GM19468 (cell line): ENCODE data around the gene PLCB1.
"Not testable (repeated sequence)": the region's sequence is repeated elsewhere in the genome, so short reads cannot be mapped to it uniquely, and the experiment has no call there.

Source experiments
- ATAC-seq: cut with Tn5 transposase; IDR thresholded peaks from one replicate; pipeline ENCODE4 v1.9.1; 2021; ENCODE audit warnings: mild to moderate bottlenecking, moderate library complexity, moderate number of reproducible peaks; ENCODE audit not compliant: unreplicated experiment; ENCODE audit errors: extremely low read depth

Gene PLCB1

GRCh38 chr20:8131598-8132483, at the start of gene PLCB1:
TSS of gene PLCB1 (plus strand) at chr20:8132266. CDS start at chr20:8132652, 386 bp downstream.
- ATAC-seq: no peak

GRCh38 chr20:8082989-8083388, 49.1 kb upstream of the PLCB1 start:
- ATAC-seq: no peak

- ATAC-seq: no peak
These were observed 42.4 kb upstream of the PLCB1 start for GRCh38 chr20:8089668-8090067.

DNA sequence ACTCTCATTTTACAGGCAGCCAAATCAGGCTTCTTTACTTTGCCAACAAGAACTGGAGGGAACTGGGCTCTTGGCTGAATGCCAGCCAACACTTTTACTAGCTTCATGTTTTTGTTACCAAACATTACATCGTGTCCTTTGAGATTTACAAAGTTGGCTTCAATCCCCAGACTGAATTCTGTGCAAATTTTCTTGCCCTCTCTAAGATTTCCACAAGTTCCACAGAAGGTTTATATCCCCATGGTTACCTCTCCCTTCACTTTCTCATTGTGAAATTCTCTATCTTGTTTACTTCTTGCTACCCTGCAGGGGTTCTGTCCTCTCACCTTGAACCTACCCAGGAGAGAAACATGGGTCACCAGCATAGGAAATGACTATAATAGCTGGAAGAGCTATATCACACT, 37.6 kb upstream of the PLCB1 start:
- ATAC-seq: no peak

- ATAC-seq: no peak
These were observed 37.2 kb upstream of the PLCB1 start for GRCh38 chr20:8094850-8095249.

DNA sequence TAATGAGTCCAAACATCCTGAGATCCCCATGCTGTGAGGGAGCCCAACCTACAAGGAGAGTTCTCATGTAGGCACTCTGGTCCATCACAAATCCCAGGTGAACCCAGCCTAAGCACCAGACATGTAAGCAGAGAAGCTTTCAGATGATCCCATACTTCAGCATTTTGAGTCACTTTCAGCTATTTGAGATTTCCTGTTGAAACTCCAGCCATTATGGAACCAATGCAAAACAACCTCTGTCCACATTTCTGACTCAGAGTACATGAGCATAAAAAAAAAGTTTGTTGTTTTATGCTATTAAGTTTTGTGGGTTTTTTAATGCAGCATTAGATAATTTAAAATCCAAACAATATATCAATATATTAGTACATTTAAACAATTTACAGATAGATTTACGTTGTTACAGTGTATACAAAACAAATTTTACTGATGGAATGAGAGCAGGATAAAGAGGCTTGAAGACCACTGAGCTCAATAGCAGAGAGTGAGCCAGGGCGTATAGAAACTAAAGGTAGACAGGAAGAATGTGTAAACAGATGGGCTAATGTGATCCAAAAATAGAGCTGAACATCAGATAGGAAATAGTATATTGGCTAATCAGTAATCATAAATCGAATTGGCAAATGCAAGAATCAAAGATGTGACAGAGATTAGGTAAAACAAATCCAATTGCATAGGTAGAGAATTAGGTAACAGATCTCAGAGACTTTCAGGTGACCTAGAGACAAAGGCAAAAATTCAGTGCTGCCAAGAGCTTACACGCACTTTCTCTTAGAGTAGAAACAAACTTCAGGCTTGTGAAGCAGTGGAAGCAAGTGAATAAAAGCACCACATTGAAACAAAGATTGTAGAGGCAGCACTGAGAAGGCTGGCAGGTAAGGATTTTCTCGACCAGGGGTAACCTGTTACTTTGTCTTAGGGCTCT, 36.2 kb upstream of the PLCB1 start:
- ATAC-seq: no peak

GRCh38 chr20:8097307-8097706, 34.8 kb upstream of the PLCB1 start:
- ATAC-seq: peak; percentile 48

DNA sequence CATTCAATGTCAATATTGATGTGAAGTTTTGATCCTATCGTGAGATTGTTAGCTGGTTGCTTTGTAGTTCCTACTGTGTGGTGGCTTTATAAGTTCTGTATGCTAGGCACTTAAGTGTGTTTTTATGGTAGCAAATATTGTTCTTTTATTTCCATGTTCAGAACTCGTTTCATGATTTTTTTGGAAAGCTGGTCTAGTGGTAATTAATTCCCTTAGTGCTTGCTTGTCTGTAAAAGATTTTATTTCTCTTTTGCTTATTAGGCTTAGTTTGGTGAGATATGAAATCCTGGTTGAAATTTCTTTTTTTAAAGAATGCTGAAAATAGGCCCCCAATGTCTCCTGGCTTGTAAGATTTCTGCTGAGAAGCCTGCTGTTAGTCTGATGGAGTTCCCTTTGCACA, 27.8 kb upstream of the PLCB1 start:
- no peak for ATAC-seq

DNA sequence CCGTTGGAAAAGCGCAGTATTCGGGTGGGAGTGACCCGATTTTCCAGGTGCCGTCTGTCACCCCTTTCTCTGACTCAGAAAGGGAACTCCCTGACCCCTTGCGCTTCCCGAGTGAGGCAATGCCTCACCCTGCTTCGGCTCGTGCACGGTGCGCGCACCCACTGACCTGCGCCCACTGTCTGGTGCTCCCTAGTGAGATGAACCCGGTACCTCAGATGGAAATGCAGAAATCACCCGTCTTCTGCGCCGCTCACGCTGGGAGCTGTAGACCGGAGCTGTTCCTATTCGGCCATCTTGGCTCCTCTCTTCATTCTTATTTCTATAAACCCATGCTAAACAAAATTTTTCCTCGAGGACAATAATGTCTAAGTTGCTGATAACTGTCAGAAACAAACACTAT, 17.5 kb upstream of the PLCB1 start:
- ATAC-seq: not testable (repeated sequence)

DNA sequence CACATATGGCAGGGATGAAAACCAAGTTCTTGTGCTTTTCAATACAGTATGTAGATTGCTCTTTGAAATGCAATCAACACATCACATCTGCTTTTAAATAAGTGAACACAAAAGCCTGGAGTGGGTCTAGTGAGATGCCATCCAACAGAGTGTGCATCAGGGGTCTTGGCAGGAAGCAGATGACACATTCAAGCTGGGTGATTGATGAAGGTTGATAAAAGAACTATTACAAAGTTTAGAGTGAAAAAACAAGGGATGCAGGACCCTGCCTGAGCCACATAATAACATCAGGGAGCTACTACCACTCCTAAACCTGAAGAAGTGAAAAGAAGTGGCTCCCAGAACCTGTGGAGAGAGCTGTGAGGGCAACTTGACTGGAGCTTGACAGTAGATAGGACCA, 16.6 kb upstream of the PLCB1 start:
- no peak for ATAC-seq

GRCh38 chr20:8116067-8116811, 15.8 kb upstream of the PLCB1 start:
- ATAC-seq: no peak

DNA sequence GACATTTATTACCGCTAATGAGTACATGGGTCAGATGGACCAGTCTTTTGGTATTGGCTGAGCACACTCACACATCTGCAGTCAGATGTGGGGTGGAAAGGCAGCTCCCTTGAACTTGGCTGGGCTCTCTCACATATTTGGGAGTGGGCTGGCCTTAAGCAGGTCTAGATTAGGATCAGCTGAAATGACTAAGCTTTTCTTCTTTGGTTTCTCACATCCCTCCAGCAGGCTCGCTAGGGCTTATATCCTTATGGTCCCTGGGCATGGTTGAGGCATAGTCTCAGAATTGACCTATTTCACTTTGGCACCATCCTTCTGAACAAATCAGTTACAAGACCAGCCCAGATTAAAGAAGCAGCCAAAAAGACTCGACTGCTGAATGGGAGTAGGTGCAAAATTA, 14.4 kb upstream of the PLCB1 start:
- ATAC-seq: no peak

DNA sequence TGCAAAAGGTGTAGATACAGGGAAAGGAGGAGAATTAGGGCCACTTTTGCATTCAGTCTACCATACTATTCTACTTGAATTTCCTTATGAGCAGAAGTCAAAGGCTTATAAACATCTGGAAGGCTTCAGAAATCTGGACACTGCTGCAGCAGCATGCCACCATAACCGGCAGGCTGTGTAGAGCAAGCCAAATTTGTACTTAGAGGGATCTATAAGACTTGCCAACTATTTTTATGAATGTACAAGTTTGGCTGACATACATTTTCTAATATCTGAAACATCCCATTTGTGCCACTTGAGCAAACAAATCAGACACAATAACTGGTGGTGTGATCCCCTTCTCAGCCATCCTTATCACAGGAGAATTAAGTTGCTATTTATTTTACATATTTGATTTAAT, 14.0 kb upstream of the PLCB1 start:
- ATAC-seq: no peak

GRCh38 chr20:8118760-8119159, 13.3 kb upstream of the PLCB1 start:
- ATAC-seq: no peak

DNA sequence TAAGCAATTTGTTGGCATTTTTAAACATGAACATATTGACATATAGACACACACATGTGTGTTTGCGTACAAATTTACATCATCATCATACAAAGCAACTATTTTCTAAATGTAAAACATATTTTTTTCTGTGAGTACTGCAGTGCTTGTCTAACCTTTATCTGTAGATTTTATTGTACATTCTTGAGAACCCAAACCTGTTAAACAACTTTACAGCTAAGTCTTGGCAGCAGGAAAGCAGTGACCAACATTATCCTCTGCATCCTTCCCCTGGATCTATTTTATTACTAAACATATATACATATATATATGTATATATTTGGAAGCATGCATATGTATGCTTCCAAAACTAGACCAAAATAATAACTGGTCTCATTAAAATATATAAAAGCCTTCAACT, 10.4 kb upstream of the PLCB1 start:
- ATAC-seq: no peak

DNA sequence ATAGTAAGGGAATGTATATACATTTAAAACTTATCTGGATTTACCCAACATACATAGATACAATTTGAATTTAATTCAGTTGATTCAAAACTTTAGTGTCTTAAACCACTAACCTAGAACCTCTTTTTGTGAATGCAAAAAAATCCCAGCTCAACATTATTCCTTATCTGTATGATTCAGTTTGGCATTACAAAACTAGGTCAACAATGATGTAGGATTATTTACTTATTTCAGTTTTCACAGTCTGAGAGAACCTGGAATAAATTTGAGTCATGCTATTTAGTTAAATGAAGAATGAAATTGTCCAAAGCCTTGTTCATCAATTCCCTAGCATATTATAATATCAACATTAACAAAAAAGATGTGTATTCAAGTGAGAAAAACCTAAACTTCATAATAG, 7.4 kb upstream of the PLCB1 start:
- ATAC-seq: no peak

DNA sequence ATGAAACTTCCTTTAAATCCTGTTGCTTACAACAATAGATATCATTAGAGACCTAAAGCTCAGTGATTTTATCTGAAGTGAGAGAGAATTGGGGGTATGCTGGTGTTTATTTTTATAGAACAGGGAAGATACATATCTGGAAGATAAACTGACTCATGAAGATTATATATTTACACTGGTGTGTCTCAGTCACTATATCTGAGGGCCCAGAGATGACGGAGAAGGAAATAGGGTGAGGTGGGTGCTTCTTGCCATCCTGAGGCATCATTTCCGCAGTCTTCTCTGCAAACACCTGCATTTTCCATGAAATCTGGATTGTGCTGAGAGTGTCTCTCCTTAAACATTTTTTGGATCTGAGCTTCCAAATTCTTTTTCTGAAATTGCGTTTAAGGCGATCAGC, 5.9 kb upstream of the PLCB1 start:
- no peak for ATAC-seq

DNA sequence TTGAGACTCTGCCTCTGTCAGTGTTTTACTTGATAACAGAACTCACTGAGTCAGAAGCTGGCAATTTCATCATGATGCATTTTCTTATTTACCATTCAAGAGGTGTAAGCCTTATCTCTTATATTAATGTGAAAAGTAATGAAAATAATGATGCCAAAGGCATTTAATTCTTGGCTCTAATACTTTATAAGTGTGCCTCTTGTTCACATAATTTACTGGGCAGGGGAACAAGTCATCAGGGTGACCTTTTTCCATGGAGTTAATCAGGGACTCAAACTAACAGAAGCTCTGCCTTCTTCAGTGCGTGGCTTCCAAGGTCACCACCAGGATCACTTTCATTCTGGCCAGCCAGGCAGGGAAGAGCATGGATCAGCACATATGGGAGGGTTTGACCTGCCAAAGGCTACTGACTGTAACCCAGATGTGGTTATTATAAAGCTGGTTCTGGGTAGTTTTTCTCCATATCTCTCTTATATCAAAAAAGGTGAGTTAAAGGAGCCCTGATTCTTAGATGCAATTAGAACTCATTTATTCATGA, 5.2 kb upstream of the PLCB1 start:
- ATAC-seq: no peak

DNA sequence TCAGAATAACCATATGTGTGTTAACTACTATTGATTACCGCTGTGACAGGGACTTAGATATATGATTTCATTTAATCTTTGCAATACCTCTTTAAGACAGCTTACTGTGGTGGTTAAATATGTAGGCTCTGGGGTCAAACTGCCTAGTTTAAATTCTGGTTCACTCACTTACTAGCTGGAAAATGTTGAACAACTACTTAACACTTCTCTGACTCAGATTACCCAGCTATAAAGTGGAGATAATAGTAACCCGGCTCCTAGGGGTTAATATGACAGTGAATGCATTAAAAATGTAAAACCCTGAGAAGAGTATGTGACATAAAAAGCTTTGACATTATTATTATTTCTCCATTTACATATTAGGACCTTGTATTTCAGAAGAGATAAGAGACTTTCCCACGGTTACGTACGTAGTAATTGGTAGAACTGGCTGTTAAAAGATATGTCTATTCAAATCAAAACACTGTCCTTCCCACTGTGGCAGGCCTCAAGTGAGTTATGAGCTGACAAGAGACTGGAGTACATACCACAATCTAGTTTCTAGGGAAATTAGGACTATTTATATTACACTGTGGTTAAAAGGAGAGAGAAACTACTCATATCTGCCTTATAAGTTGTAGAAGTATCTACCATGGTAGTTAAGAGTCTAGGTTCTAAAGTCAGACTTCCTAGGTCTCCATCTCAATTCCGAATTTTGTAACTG, 4.4 kb upstream of the PLCB1 start:
- ATAC-seq: peak; percentile 54
